Activated T-cell treated with anti-CD3 and anti-CD28 coated beads, Interleukin-2, amount 50 U/mL, for 72 hours (primary cell): ENCODE results near the gene FAF2. TPM values are rescaled to one million over a fixed set of nuclear protein-coding genes. Genes with fewer than 3 reads are reported as not detected.
"Not testable (repeated sequence)": the region's sequence is repeated elsewhere in the genome, so short reads cannot be mapped to it uniquely, and the experiment has no call there.

Experiments
- ATAC-seq, 2 donors: fragments of 150-1000 bp; cut with Tn5 transposase; replicated peaks in 1 of 2; 2 replicates each; pipeline ENCODE4 v1.10.0; 2021; ENCODE audit warnings: moderate library complexity in 2 of 2, mild to moderate bottlenecking in 1 of 2
- DNase-seq, 2 donors: peaks; one replicate each; pipeline ENCODE4 v3.0.0; 2021 to 2022; ENCODE audit warnings: mixed read lengths in 1 of 2
- H3K27ac Mint-ChIP-seq: one replicate; pipeline ENCODE4 v1.8.0; 2022; ENCODE audit warnings: mild to moderate bottlenecking, moderate library complexity, mixed read lengths
- H3K27me3 Mint-ChIP-seq: one replicate; pipeline ENCODE4 v1.8.0; 2022; ENCODE audit warnings: low read depth, mixed read lengths
- H3K36me3 Mint-ChIP-seq, 2 donors: one replicate each; pipeline ENCODE4 v1.8.0; 2022; ENCODE audit warnings: mixed read lengths in 2 of 2, mild to moderate bottlenecking in 1 of 2; ENCODE audit not compliant: insufficient read depth in 2 of 2
- H3K4me1 Mint-ChIP-seq: one replicate; pipeline ENCODE4 v1.8.0; 2022; ENCODE audit warnings: low read depth, mixed read lengths
- H3K4me3 Mint-ChIP-seq, 2 donors: one replicate each; pipeline ENCODE4 v1.8.0; 2022; ENCODE audit warnings: mild to moderate bottlenecking in 2 of 2, mixed read lengths in 2 of 2, moderate library complexity in 2 of 2
- H3K9me3 Mint-ChIP-seq, 2 donors: one replicate each; pipeline ENCODE4 v1.8.0; 2022; ENCODE audit warnings: mixed read lengths in 2 of 2
- total RNA-seq, 2 donors: library from RNA; stranded (reverse); gene quantifications; one replicate each; pipeline ENCODE4 v1.2.3, GENCODE V29; 2022

FAF2 gene
- total RNA-seq, 2 donors from 2014 or later, result 44.8 to 45.0 TPM

- Mint-ChIP-seq H3K9me3 (no peaks in the 10 kb centered on the region), H3K27ac (no peak overlapping the region), H3K36me3 (peaks cover 0 to 1% of the 10 kb centered on the region in 2 donors), H3K27me3 (peaks cover 4% of the 10 kb centered on the region), H3K4me3 (no peak overlapping the region), H3K4me1 (no peaks in the 10 kb centered on the region)
- DNase-seq, result no peak
- ATAC-seq, result no peak
Measured at GRCh38 chr5:176426876-176427275, 21.3 kb upstream of the FAF2 start.

GRCh38 chr5:176427971-176428370 is 20.2 kb upstream of the FAF2 start:
- no peaks in the 10 kb centered on the region for H3K4me1 Mint-ChIP-seq
- peaks cover 1 to 3% of the 10 kb centered on the region in 2 donors for H3K36me3 Mint-ChIP-seq
- H3K27ac Mint-ChIP-seq, result no peak overlapping the region
- no peaks in the 10 kb centered on the region for H3K9me3 Mint-ChIP-seq
- H3K27me3 Mint-ChIP-seq, result peaks cover 7% of the 10 kb centered on the region
- H3K4me3 Mint-ChIP-seq, result no peak overlapping the region
- ATAC-seq, result no peak
- no peak for DNase-seq

GRCh38 chr5:176429972-176430371 is 18.2 kb upstream of the FAF2 start:
- no peak overlapping the region for H3K27ac Mint-ChIP-seq
- H3K36me3 Mint-ChIP-seq, result peaks cover 1 to 3% of the 10 kb centered on the region in 2 donors
- no peaks in the 10 kb centered on the region for H3K4me1 Mint-ChIP-seq
- H3K4me3 Mint-ChIP-seq, result no peak overlapping the region
- DNase-seq (no peak), ATAC-seq (no peak)
- H3K27me3 Mint-ChIP-seq, result peaks cover 7% of the 10 kb centered on the region
- H3K9me3 Mint-ChIP-seq, result no peaks in the 10 kb centered on the region

- peaks cover 7% of the 10 kb centered on the region for H3K27me3 Mint-ChIP-seq
- no peak overlapping the region for H3K27ac Mint-ChIP-seq
- DNase-seq (no peak), ATAC-seq (no peak)
- peaks cover 11% of the 10 kb centered on the region for H3K4me1 Mint-ChIP-seq
- H3K9me3 Mint-ChIP-seq, result no peaks in the 10 kb centered on the region
- H3K4me3 Mint-ChIP-seq, result no peak overlapping the region
- H3K36me3 Mint-ChIP-seq, result peaks cover 0 to 3% of the 10 kb centered on the region in 2 donors
Measured at GRCh38 chr5:176432707-176433106, 15.5 kb upstream of the FAF2 start.

GRCh38 chr5:176436656-176437055 is 11.5 kb upstream of the FAF2 start:
- peaks cover 5% of the 10 kb centered on the region for H3K27me3 Mint-ChIP-seq
- H3K4me1 Mint-ChIP-seq, result peaks cover 11% of the 10 kb centered on the region
- H3K27ac Mint-ChIP-seq, result peak overlapping the region; percentile 27
- ATAC-seq (peak; percentile 45 to 57), DNase-seq (no peak)
- H3K4me3 Mint-ChIP-seq, result peak overlapping the region; percentile 58 to 83
- H3K9me3 Mint-ChIP-seq, result no peaks in the 10 kb centered on the region
- peaks cover 0 to 3% of the 10 kb centered on the region in 2 donors for H3K36me3 Mint-ChIP-seq

GRCh38 chr5:176438959-176439757 is 9.0 kb upstream of the FAF2 start:
- no peaks in the 10 kb centered on the region for H3K36me3 Mint-ChIP-seq
- H3K27me3 Mint-ChIP-seq, result peaks cover 6% of the 10 kb centered on the region
- no peak overlapping the region for H3K4me3 Mint-ChIP-seq
- no peak overlapping the region for H3K27ac Mint-ChIP-seq
- no peaks in the 10 kb centered on the region for H3K9me3 Mint-ChIP-seq
- peaks cover 11% of the 10 kb centered on the region for H3K4me1 Mint-ChIP-seq
- DNase-seq (no peak), ATAC-seq (no peak)

GRCh38 chr5:176440927-176441706 is 7.1 kb upstream of the FAF2 start:
- Mint-ChIP-seq H3K4me1 (peaks cover 11% of the 10 kb centered on the region), H3K4me3 (no peak overlapping the region), H3K36me3 (no peaks in the 10 kb centered on the region), H3K9me3 (no peaks in the 10 kb centered on the region), H3K27ac (no peak overlapping the region), H3K27me3 (peaks cover 6% of the 10 kb centered on the region)
- DNase-seq (no peak), ATAC-seq (no peak)

DNA sequence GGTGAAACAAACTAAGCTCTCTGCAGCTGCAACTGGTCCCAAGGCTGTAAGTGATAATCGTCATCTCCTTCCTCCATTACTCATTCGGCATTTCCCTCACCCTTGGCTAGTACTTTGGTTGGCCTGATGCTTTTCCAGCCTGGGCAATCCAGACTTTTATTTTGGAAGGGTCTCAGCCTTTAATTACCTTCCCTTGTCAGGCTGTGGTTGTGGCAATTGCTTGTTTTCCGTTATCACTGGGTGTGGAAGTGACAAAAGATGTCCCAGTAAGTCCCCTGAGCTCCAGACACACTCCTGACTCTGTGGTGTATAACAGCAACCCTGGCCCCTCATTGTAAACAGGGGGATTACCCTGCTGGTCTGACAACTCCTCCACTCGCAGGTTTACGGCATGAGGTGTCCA is 6.3 kb upstream of the FAF2 start:
- no peak overlapping the region for H3K27ac Mint-ChIP-seq
- no peak overlapping the region for H3K4me3 Mint-ChIP-seq
- DNase-seq (no peak), ATAC-seq (peak in 1 of 2 donors; percentile 17)
- peaks cover 8% of the 10 kb centered on the region for H3K4me1 Mint-ChIP-seq
- H3K9me3 Mint-ChIP-seq, result no peaks in the 10 kb centered on the region
- no peaks in the 10 kb centered on the region for H3K36me3 Mint-ChIP-seq
- peaks cover 6% of the 10 kb centered on the region for H3K27me3 Mint-ChIP-seq

DNA sequence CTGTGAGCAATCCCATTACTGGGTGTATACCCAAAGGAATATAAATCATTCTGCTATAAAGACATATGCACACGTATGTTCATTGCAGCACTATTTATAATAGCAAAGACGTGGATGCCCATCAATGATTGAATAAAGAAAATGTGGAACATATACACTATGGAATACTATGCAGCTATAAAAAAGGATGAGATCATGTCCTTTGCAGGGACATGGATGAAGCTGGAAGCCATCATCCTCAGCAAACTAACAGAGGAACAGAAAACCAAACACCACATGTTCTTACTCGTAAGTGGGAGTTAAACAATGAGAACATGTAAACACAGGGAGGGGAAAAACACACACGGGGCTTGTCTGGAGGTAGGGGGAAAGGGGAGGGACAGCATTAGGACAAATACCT is 5.3 kb upstream of the FAF2 start:
- DNase-seq, H3K36me3 Mint-ChIP-seq, H3K4me1 Mint-ChIP-seq, H3K9me3 Mint-ChIP-seq, ATAC-seq, H3K4me3 Mint-ChIP-seq, H3K27me3 Mint-ChIP-seq, H3K27ac Mint-ChIP-seq: not testable (repeated sequence)

GRCh38 chr5:176444742-176445141 is 3.4 kb upstream of the FAF2 start:
- DNase-seq (no peak), ATAC-seq (no peak)
- H3K27ac Mint-ChIP-seq, result no peak overlapping the region
- H3K36me3 Mint-ChIP-seq, result peaks cover 2 to 3% of the 10 kb centered on the region in 2 donors
- no peaks in the 10 kb centered on the region for H3K9me3 Mint-ChIP-seq
- H3K4me1 Mint-ChIP-seq, result peaks cover 16% of the 10 kb centered on the region
- H3K27me3 Mint-ChIP-seq, result peaks cover 6% of the 10 kb centered on the region
- no peak overlapping the region for H3K4me3 Mint-ChIP-seq

- H3K27ac Mint-ChIP-seq, result no peak overlapping the region
- DNase-seq (no peak), ATAC-seq (no peak)
- H3K4me1 Mint-ChIP-seq, result peaks cover 24% of the 10 kb centered on the region
- peaks cover 6% of the 10 kb centered on the region for H3K27me3 Mint-ChIP-seq
- peaks cover 2 to 3% of the 10 kb centered on the region in 2 donors for H3K36me3 Mint-ChIP-seq
- H3K9me3 Mint-ChIP-seq, result no peaks in the 10 kb centered on the region
- H3K4me3 Mint-ChIP-seq, result peak overlapping the region; percentile 36 to 88
Measured at GRCh38 chr5:176446028-176446665, 2.0 kb upstream of the FAF2 start.

DNA sequence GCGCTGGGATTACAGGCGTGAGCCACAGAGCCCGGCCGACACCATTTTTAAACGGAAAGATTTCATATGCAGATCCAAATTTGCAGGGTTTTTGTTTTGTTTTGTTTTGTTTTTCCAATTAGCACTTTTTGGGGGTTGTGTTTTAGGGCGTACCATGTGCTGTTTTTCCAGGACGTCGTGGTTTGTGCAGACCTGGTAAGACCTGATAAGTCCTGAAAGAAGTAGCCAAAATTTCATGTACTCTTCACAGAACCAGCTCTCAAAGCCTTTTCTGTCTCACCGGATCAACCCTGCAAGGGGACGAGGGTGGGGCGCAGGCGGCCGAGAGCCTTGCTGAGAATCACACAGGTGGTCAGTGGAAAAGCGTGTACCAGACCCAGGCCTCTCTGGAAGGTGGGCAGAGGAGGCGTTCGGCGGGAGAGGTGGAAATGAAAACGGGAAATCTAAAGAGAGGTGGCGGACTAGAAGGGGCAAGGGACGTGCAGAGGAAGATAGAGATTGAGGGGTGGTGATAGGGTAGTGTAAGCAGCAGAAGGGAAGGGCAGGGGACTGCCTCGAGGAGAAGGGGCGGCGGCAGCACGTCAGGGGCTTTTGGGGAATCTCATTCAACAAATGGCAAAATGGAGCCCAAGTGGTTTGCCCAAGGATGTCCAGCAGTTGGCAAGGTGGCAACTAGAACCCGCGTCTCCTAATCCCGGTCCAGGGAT is 1.1 kb upstream of the FAF2 start:
- Mint-ChIP-seq H3K4me3 (peak overlapping the region; percentile 88 to 98), H3K36me3 (peaks cover 2 to 3% of the 10 kb centered on the region in 2 donors), H3K27ac (peak overlapping the region; percentile 95), H3K9me3 (no peaks in the 10 kb centered on the region), H3K4me1 (peaks cover 24% of the 10 kb centered on the region), H3K27me3 (peaks cover 1% of the 10 kb centered on the region)
- ATAC-seq (no peak), DNase-seq (peak in 1 of 2 donors; percentile 6)
